HG02588 (cell line): ENCODE data around the gene KCNJ8.
"Not testable (repeated sequence)": the region's sequence is repeated elsewhere in the genome, so short reads cannot be mapped to it uniquely, and the experiment has no call there.

ENCODE experiments used
- ATAC-seq: cut with Tn5 transposase; IDR thresholded peaks from one replicate; pipeline ENCODE4 v1.9.1; 2021; ENCODE audit warnings: mild to moderate bottlenecking, moderate library complexity; ENCODE audit not compliant: unreplicated experiment

Gene KCNJ8

GRCh38 chr12:21774358-21775132 is at the start of gene KCNJ8:
Gene KCNJ8 (minus strand): TSS chr12:21774706. CDS start chr12:21773616, 1,090 bp downstream.
- ATAC-seq, result no peak

GRCh38 chr12:21823581-21823980 is 49.1 kb upstream of the KCNJ8 start:
- ATAC-seq, result no peak

DNA sequence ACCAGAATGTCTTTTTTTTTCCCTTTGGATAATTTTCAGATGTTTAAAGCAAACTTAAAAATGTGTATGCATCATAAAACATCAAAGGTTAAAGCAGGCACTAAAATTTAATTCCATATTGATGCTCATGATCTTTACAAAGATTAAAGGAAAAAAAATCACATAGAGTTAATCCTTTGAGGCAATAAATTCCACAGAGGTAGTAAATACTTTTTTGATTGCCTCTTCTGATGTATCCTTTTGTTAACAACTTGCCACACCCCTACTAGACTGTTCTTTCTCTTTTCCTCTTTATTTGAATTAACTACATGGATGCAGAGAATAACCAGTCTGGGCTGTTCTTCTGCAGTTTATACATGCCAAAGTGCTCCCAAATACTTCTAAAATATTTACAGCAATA is 45.2 kb upstream of the KCNJ8 start:
- no peak for ATAC-seq

GRCh38 chr12:21819236-21819635 is 44.7 kb upstream of the KCNJ8 start:
- no peak for ATAC-seq

- ATAC-seq, result no peak
Observed at GRCh38 chr12:21818627-21819026, 44.1 kb upstream of the KCNJ8 start.

- no peak for ATAC-seq
Observed at GRCh38 chr12:21815306-21816062, 41.0 kb upstream of the KCNJ8 start.

GRCh38 chr12:21814814-21815213 is 40.3 kb upstream of the KCNJ8 start:
- ATAC-seq, result no peak

- no peak for ATAC-seq
Observed at GRCh38 chr12:21814327-21814726, 39.8 kb upstream of the KCNJ8 start.

DNA sequence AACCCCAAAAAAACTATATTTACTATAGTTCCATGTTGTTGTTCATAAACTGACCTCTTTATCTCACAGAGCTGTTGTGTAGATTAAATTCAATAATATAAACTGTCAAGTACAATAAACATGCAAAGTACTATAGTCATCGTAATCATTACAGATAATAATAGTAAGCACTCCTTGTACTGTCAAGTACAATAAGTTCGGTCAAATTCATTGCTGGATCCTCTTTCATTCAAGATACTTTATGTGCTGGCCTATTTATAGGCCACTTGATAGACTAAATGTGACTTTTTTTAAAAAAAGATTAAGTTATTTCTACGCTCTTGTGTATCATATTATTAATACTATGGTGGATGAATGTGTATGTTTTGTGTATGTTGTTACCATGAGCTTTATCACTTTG is 39.2 kb upstream of the KCNJ8 start:
- no peak for ATAC-seq

DNA sequence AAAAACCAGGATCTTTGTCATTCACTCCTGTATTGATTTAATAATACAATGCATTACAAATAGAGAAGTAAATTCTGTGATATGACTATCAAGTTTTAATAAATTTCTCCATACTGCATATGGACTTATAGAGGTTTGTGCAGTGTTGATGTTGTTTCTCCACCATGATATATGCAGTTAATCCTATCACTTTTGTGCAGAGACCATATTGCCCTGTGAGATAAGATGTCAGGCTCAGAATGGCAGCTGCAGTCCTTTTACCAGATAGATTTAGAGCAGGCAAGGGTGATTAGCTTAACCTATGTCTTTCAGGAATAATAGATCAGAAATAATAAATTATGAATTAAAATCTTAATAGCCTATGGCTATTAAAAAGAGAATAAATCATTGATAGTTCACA is 38.6 kb upstream of the KCNJ8 start:
- no peak for ATAC-seq

DNA sequence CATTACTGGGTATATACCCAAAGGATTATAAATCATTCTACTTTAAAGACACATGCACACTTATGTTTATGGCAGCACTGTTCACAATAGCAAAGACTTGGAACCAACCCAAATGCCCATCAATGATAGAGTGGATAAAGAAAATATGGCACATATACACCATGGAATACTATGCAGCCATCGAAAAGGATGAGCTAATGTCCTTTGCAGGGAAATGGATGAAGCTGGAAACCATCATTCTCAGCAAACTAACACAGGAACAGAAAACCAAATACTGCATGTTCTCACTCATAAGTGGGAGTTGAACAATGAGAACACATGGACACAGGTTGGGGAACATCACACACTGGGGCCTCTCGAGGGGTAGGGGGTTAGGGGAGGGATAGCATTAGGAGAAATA is 37.8 kb upstream of the KCNJ8 start:
- ATAC-seq, result not testable (repeated sequence)

GRCh38 chr12:21809100-21809499 is 34.6 kb upstream of the KCNJ8 start:
- no peak for ATAC-seq

DNA sequence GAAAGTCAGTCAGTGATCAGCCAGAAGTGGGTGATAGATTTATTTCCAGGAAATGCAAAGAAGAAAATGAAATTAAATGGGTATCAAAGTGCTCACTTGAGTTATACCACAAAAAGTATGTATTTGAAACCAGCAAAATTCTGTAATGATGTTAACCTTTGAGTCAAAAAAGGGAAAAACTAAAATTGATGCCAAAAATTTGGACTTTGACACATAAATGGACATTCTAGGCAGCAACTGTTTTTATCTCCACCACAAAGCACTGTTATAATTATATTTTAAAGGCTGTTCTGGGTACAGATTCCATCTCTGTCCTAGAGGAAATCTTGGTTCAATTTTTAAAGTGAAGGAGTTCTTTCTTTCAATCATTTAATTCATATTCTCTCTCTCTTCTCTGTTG is 31.7 kb upstream of the KCNJ8 start:
- no peak for ATAC-seq

GRCh38 chr12:21801522-21802288 is 27.2 kb upstream of the KCNJ8 start:
- ATAC-seq, result no peak

DNA sequence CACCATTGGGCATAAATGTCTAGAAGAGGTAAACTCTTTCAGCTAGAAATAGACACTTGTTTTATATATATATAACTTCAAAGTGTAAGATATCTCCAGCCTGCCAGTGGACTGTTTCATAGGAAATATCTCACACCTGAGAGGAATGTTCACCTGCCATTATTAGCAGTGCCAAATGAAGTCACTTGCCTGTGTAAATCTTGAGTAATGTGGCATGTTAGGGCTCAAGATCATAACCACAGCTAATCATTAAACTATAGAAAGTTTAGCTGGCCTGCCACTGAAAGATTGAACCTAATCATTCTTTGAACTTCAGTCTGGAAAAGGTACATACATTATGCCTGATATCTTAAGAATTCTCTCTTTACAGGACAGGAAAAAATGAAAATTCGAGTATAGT is 25.5 kb upstream of the KCNJ8 start:
- no peak for ATAC-seq

DNA sequence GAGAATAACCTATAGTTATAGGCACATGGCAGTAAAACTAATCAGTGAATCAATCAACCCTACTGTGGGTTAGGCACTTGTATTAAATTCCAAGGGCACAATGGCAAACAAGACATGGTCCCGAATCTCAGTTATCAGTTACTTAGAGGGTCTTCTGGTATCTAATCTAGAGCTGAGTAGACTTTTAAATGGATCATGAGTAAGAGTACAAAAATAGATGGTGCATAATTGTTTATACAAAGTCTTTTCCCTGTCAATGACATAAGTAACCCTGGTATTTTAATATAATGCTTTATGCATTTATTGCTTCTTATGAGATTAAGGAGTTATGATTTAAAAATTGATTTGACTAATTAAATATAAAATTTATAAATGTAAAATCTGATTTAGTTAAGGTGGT is 23.0 kb upstream of the KCNJ8 start:
- ATAC-seq, result no peak

DNA sequence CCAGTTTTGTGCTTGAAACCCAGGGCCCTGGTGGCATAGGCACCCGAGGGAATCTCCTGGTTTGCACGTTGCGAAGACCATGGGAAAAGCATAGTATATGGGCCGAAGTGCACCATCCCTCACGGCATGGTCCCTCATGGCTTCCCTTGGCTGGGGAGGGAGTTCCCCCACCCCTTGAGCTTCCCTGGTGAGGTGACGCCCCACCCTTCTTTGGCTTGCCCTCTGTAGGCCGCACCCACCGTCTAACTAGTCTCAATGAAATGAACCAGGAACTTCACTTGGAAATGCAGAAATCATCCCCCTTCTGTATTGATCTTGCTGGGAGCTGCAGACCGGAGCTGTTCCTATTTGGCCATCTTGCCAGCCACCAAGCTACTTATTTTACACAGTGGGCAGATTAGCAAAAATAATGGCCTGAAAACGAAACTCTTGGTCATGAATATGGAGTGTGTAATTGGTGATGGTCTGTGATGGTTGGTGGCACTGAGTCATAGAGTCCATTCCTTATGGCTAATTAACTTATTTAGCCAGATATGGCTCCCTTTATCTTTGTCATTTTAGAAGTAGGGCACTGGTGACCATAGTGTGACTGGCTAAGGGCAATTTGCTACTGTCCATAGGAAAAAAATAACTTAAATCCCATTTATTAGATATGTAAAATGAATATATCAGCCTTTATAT is 21.3 kb upstream of the KCNJ8 start:
- ATAC-seq, result no peak

DNA sequence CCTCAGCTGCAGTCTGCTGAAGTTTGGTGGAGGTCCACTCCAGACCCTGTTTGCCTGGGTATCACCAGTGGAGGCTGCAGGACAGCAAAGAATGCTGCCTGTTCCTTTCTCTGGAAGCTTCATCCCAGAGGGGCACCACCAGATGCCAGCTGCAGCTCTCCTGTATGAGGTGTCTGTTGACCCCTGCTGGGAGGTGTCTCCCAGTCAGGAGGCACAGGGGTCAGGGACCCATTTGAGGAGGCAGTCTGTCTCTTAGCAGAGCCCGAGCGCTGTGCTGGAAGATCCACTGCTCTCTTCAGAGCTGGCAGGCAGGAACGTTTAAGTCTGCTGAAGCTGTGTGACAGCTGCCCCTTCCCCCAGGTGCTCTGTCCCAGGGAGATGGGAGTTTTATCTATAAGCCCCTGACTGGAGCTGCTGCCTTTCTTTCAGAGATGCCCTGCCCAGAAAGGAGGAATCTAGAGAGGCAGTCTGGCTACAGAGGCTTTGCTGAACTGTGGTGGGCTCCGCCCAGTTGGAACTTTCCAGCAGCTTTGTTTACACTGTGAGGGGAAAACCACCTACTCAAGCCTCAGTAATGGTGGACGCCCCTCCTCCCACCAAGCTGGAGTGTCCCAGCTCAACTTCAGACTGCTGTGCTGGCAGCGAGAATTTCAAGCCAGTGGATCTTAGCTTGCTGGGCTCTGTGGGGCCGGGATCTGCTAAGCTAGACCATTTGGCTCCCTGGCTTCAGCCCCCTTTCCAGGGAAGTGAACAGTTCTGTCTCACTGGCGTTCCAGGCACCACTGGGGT is 20.5 kb upstream of the KCNJ8 start:
- not testable (repeated sequence) for ATAC-seq

DNA sequence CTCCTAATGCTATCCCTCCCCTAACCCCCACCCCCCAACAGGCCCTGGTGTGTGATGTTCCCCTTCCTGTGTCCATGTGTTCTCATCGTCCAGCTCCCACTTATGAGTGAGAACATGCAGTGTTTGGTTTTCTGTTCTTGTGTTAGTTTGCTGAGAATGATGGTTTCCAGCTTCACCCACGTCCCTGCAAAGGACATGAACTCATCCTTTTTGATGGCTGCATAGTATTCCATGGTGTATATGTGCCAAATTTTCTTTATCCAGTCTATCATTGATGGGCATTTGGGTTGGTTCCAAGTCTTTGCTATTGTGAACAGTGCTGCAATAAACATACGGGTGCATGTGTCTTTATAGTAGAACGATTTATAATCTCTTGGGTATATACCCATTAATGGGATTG is 15.2 kb upstream of the KCNJ8 start:
- not testable (repeated sequence) for ATAC-seq
